H1 (cell line): ENCODE measurements around the gene GPR161. TPM values are rescaled to one million over a fixed set of nuclear protein-coding genes. Genes with fewer than 3 reads are reported as not detected.

ENCODE experiments used
- TEAD4 ChIP-seq: IDR thresholded peaks from 2 replicates; pipeline ENCODE4 v1.6.1; 2012; ENCODE audit warnings: low read depth, low read length, inconsistent platforms, mixed read lengths
- polyA plus RNA-seq, 7 experiments: library from polyadenylated mRNA; depleted of rRNA in 3 of 7; stranded (reverse) in 5 of 7; unstranded in 2 of 7; fragments of >200 nt in 5 of 7; fragments of 200-250 nt in 2 of 7; gene quantifications; 1 replicate in 5 of 7; 2 replicates in 1 of 7; 4 replicates in 1 of 7; pipeline versions ENCODE4 v1.2.1 to v1.2.3, GENCODE V29; 2011 to 2013; ENCODE audit warnings: missing spikeins in 2 of 7, mixed read lengths in 2 of 7
- total RNA-seq: library from RNA; stranded (reverse); fragmentation: NEBNext Ultra II Directional; extraction: Animal tissue kit (Norgen Biotek cat#: 25700); gene quantifications from 2 replicates; pipeline ENCODE4 v1.2.1, GENCODE V29; 2021

GPR161 gene
- total and polyA plus RNA-seq, 2 of the 8 experiments (the other 6 are each of a cell fraction or from before 2014, with no cell fraction given): 13.7 to 16.8 TPM

GRCh38 chr1:168091720-168092550 lies 44.8 kb downstream of the GPR161 start (continued):
- no peak for TF ChIP-seq TEAD4
